ENCODE data around the gene GLP2R.

GRCh38 chr17:9809409-9809808 is 16.3 kb upstream of the GLP2R start:
- TF ChIP-seq CTCF (IDR thresholded peaks at IDR 0.05) = no peak
- TF ChIP-seq POLR2A (IDR thresholded peaks at IDR 0.05) = no peak

Data from heart left ventricle (tissue), 13 donors.